Glomerular visceral epithelial cell (primary cell): ENCODE results near the gene IL11RA.

ENCODE experiments used
- DNase-seq: peaks from one replicate; pipeline ENCODE4 v3.0.0-alpha.2; 2016; ENCODE audit errors: extremely low spot score

IL11RA gene

DNA sequence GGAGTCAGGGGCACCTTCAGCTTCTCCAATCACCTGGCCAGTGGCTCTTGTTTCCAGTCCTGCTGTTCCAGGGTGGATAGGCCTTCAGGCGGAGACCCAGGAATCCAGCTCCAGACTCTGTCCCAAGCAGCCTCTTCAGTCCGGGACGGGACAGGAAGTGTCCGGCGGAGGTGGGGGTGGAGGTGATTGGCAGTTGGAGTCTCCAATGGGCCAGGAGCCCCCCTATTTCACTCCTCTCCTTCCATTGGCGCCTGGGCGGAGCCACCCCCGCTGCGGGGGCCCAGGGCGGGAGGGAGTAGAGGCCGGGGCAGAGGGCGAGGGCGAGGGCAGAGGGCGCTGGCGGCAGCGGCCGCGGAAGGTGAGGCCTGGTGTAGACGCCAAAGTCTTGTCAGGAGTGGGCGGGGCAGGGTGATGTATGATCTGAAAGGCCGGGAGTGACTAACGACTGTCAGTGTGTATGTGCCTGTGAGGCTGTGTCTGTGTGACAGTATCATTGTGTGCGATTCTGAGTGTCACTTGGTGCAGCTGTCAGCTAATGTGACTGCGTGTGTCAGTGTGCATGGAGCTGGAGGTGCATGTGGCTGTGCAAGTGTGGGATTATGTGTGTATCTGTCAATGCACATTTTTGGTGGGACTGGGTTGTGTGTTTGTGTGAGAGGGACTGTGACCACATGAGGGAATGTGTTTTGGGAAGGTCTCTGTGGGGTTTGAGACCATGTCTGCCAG lies at the start of gene IL11RA:
TSS of gene IL11RA (plus strand) at position 310 of the 726 bp plus-strand sequence. CDS start 3,033 bp downstream, outside the sequence.
- peak; percentile 92 for DNase-seq

DNA sequence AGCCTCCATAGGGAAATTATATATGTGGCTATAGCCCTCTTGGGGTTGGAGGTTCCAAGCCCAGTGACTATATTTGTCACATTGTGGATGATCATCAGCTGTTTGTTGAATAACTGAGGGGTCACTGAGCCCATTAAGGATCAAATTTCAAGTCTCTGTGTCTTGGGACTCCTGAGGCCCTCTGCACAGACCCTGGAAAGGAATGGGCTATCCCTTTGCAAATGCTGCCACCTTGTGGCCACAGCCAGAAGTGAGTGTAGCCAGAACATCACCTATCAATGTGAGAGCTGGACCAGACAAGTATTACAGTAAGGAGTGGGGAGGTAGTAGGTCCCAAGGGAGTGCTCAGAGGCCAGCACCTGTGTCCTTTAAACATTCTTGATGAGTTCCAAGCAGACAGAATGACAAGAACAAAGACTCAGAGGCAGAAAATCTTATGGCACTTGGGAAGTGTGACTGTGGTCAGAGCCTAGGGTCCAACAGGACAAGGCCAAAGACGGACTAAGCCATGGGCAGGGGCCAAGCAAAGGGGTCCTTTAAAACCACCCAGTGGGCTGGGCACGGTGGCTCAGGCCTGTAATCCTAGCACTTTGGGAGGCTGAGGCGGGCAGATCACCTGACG lies 48.3 kb upstream of the IL11RA start:
- DNase-seq = peak; percentile 76

- DNase-seq = no peak
Measured at GRCh38 chr9:34606190-34606589, 45.8 kb upstream of the IL11RA start.

DNA sequence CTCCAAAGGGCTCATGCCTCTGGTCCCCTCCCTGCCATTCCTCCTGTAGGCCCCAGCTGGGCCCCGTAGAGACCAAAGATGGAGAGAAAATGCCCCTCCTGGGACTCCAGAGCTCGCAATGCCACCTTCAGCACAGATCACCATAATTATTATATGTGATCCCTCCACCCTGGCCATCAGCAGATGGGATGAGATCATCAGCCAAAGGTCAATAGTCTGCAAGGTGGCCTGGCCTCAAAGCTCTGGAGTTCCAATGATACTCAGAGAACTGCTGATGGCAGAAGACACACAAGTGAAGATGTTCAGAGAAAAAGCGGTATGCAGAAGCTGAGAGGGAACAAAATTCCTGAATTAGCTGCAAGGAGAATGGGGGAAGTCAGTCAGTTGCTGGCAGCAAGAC lies 45.1 kb upstream of the IL11RA start:
- no peak for DNase-seq

- no peak for DNase-seq
Measured at GRCh38 chr9:34607331-34607730, 44.7 kb upstream of the IL11RA start.

GRCh38 chr9:34610434-34611206 lies 41.4 kb upstream of the IL11RA start:
- DNase-seq = no peak

DNA sequence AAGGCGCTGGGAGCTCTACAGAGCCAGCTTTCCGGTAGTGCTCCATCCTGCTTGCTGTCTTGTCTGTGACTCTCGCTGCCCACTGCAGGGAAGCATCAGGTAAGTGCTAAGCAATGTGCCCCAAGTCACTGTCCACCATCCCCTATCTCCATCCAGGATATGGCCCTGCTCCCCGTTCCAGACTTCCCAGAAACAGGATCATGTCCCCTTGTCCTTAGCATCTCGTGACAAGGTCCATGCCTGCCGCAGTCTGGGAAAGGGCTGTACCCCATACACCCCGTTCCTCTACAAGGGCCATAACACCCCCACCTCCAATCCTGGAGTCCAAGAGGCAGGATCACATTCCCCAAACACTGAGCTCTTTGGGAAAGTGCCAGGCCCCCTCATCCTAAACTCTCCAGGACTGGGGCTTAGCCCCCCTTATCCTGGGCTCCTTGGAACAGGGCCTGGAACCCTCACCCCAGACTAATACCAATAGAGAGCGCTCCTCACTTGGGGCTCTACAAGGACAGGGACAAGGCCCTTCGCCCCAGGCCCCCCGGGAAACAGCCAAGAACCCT lies 40.7 kb upstream of the IL11RA start:
- DNase-seq = no peak

DNA sequence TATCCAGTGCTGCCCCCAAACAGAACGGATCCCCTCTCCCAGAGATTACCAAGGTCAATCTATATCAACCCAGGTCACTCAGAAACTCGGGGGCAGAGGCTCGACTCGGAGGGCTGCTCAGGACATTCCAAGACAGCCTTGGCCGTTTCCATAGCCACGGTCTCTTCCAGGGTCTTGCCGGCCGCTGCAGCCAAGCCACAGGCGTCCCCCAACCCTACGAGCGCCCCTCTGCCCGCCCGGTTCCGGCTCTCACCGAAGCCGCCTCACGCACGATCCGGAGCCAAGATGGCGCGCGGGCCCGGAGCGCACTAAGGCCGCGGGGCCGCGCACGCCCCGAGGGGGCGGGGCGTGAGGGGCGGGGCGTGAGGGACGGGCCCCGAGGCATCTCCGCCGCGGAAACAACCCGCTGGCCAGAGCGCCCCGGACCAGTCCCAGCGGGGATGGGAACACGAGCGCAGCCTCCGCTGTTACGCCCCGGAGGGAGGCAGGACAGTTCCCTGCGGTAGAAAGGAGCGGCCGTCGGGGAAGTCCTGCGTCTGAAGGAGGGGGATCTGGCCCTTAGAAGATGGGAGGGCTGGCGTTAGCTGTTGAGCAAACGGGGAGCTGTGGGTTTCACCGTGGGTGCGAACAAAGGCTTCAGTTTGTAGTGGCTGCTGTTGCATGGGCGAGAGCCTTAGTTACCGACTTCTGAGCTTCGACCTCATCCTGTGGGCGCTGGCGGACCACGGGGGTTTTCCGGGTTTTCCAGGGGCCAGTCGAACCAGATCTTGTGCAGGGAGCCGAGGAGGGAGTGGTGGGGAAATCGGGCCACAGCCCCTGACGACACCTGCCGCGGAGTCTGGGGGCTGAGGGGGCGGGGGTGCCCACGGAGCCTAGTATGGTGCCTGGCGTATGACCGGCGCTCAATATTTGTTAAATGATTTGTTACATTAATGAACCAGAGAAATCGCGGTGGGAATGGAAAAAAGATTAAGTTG lies 39.9 kb upstream of the IL11RA start, which contains the start of gene RPP25L:
TSS of gene RPP25L (minus strand) at position 287 of the 977 bp plus-strand sequence. CDS start 801 bp downstream, outside the sequence.
- DNase-seq = peak; percentile 89

GRCh38 chr9:34612788-34613390 lies 39.1 kb upstream of the IL11RA start:
- DNase-seq = peak; percentile 73

GRCh38 chr9:34615132-34615531 lies 36.9 kb upstream of the IL11RA start:
- DNase-seq = no peak

DNA sequence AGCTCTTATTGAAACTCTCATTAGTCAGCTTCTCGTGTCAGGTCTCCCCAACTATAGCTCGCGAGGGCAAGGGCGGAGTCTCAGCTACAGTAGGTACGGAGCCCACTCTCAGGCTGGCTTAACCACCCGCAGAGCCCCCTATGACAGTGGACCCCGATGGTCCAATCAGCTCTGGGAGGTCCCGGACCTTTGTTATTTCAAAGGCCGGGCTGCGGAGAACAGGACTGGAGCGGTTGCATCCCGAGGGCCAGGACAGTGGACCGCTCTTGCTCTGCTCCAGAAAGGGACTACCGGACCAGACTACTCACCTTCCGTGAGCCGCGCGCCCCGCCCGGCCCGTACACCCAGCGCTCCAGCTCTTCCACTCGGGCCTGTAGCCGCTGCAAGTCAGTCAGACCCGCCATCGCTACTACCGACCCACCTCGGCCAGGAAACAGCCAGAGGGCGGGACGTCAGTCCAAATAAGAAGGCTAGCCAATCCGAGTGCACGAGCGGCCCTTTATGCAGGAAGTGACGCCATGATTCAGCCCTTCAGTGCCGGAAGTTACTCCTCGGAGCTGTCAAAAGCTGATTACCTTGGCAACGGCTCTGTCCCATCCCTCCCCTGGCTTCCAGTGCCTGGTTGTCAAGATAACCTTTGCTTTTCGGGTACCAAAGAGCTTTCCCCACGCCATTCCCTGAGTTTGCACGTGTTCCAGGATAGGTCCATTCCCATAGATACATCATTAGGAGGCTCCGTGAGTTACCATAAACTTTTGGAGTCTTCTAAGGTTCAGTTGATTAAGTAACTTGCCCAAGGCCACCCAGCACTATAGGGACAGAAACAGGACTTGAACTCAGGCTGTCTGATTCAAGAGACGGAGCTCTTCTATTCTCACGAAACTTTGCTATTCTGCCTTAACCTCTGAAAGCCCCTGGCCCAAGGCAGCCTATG lies 31.7 kb upstream of the IL11RA start, which contains the start of gene DCTN3:
TSS of gene DCTN3 (minus strand) at position 435 of the 934 bp plus-strand sequence. CDS start at position 404, 31 bp downstream.
- peak; percentile 91 for DNase-seq

- no peak for DNase-seq
Measured at GRCh38 chr9:34623374-34624235, 28.4 kb upstream of the IL11RA start.

- DNase-seq = no peak
Measured at GRCh38 chr9:34624475-34625185, 27.4 kb upstream of the IL11RA start.

DNA sequence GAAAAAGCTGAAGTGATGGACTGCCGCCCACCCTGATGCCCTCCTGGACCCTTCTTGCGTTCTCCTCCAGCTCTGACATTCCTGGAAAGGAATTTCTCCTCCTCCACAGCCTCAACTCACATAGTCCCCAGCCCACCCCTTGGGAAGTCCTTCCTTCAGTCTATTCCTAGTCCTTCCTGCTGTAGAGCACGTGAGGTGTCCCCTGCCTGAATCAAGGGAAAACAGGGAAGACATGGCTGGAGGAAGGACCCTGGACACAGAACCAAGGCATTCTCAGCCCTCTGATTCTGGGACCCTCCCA lies 26.8 kb upstream of the IL11RA start:
- DNase-seq = no peak

DNA sequence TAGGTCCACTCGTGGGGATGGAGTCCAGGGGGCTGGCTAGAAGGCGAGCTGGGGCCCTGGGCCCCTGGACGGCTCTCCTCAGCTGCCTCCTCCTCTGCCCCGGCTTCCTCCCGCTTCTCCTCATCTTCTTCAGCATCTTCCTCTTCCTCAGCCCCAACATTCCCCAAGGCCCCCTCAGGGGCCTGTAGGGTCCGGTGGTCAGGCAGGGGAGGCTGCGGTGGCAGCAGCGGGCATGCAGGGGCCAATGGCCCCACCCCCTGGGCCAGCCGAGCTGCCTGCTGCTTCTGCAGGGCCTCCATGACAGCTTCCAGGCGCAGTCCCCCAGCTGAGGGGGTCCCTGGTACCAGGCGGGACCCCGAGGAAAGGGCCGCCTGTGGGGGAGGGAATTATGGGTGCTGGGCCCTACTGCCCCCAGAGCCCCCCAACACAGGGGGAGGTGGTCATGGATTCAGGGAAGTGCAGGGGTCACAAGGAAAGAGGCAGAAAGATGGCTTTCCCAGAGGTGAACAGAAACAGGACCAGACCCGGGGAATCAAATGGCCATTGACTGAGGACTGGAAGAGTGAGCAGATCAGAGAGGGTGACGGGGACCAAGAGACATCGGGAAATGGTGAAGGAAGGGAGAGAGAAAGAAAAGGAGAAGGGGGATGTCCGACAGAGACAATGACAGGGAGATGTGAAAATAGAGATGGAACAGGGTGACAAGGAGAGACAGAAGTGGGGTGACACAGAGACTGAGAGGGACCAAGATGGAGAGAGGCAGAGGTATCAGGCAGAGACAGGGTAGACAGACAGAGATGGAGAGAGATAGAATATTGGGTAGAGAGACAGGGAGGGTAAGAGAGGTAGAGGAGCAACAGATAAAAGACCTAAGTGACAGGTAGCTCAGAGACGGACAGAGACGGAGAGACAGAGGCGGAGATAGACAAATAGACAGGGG lies 24.0 kb upstream of the IL11RA start:
- DNase-seq = no peak

DNA sequence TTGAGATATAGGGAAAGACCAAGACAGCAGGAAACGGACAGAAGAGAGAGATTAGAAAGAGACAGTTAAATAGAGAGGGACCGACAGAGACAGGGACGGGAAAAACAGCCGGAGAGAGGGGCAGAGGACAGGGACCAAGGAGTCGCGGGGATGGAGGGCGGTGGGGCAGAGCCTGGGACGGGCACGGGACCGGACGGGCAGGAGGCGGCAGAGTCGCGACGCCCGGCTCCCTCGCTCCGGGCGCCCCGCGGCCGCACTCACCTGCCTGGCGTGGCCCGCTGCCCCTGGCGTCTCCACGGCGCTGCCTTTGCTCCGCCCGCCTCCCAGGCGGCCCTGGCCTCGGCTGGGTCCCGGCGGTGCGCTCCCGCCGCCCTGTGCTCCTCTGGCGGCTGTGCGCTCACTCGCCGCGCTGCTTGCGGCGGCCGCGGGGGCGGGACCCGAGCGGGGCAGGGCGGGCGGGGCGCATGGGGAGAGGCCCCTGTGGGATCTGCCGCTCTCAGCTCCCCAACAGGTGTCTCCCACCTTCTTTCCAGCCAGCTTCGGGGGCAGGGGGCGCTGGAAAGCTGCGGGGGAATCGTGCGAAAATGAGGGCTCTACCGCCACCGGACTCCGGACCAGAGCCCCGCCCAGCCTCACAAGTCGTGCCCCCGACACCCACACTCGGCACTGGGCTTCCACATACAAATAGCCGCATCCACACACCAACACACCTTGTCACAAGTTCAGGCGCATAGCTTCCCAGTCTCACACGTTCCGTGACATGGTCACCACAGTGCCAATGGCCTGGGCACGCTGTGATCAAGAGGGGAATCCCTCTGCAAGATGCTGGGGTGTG lies 23.1 kb upstream of the IL11RA start, which contains the start of gene ARID3C:
TSS of gene ARID3C (minus strand) at position 411 of the 835 bp plus-strand sequence. CDS start 1,052 bp downstream, outside the sequence.
- DNase-seq = peak; percentile 36
